GM18519 (cell line): ENCODE measurements around the gene UTF1.
"Not testable (repeated sequence)": the region's sequence is repeated elsewhere in the genome, so short reads cannot be mapped to it uniquely, and the experiment has no call there.

Source experiments
- ATAC-seq: cut with Tn5 transposase; IDR thresholded peaks from one replicate; pipeline ENCODE4 v1.9.1; 2021; ENCODE audit warnings: mild to moderate bottlenecking, moderate library complexity; ENCODE audit not compliant: unreplicated experiment, low FRiP score

The UTF1 gene

GRCh38 chr10:133207627-133208026 is 22.4 kb upstream of the UTF1 start:
- no peak for ATAC-seq

- no peak for ATAC-seq
Measured at GRCh38 chr10:133208466-133208865, 21.6 kb upstream of the UTF1 start.

- ATAC-seq, result no peak
Measured at GRCh38 chr10:133209117-133209516, 20.9 kb upstream of the UTF1 start.

DNA sequence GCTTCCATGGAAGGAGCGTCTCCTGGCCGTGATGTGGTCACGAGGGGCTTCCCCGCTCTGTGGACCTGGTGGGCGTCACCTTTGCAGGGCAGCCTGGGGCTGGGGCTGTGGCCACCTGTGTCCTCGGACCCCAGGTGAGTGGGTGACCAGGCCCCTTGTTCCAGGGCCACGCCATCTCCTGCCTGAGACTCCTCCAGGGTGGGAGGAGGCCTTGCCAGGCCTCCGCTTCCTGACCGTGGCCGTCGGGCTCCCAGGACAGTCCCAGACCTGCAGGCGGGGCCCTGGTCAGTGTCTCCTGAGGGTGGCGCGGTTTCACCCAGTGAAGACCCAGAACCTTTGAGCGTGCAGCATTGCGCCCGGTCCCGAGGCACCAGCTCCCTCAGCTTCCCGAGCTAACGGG is 20.4 kb upstream of the UTF1 start:
- no peak for ATAC-seq

DNA sequence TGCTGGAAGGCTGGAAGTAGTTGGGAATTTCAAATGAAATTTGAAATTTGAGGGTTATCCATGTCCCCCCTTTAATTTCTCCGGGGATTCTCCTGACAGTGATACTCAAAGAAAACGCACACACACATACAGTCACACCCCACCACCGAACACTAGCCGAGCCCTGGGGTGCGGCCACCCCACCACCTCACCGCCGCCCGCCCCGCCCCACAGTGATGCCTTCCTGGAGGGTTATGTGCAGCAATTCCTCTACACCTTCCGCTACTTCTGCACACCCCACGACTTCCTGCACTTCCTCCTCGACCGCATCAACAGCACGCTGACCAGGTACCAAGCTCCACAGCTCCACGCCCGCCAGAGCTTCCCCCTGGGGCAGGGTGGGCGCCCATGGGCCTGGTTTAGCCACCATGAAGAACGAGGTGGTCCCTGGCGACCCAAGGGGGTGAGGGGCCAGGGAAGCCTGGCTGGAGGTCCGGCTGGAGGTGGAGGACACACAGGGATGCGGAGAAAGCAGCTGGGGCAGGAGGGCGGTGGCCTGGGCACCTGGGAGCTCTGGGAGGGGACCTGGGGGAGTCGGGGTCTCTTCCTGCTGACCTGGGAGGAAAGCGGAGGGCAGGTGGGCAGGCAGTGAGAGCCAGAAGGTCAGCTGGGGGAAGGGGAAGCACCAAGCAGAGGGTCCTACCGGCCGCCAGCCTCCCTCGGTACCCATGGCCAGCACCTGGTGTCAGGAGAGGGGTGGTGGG is 19.4 kb upstream of the UTF1 start:
- no peak for ATAC-seq

DNA sequence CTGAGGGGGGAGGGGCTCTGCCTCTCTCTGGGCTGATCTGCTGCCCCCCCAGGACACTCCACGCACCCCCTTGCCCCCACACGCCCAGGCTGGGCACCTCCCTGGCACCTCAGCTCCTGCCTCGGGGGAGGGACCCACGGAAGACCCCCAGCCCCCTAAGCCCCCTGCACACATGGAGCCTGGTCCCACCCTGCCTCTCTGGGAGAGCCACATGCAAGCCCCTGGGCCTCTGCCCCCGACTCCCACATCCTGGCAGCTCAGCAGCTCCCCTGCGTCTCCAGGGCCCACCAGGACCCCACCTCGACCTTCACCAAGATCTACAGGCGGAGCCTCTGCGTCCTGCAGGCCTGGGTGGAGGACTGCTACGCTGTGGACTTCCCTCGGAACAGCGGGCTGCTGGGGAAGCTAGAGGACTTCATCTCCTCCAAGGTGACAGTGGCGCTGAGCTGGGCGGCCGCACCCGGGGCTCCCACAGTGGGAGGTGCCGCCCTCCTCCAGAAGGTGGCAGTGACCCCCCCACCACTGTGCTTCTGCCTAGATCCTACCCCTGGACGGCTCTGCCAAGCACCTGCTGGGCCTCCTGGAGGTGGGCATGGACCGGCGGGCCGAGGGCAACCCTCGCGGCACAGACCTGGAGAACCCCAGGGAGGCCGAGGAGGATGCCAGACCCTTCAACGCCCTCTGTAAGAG is 18.7 kb upstream of the UTF1 start:
- no peak for ATAC-seq

GRCh38 chr10:133211959-133212852 is 17.8 kb upstream of the UTF1 start:
- no peak for ATAC-seq

GRCh38 chr10:133212853-133213494 is 17.0 kb upstream of the UTF1 start:
- no peak for ATAC-seq

GRCh38 chr10:133213641-133214467 is 16.2 kb upstream of the UTF1 start:
- no peak for ATAC-seq

- no peak for ATAC-seq
Measured at GRCh38 chr10:133214468-133215410, 15.3 kb upstream of the UTF1 start.

DNA sequence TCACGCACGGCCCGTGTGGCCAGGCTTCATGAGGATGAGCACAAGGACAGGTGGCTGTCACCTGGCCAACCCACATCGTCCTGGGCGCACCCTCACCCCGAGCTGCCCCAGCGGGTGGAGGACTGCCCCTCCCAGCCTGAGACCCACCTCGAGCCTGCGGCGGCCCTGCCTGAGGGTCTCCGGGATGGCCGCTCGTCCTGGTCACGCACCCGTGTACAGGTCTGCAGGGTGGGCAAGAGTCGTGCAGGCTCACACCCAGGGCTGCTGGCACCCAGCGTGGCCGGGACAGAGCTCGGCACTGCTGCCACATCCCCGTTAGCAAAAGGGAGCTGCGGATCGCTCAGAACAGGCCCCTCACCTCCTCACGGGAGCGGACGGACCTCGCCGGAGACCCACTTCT is 14.4 kb upstream of the UTF1 start:
- ATAC-seq, result no peak

GRCh38 chr10:133216776-133217175 is 13.2 kb upstream of the UTF1 start:
- no peak for ATAC-seq

GRCh38 chr10:133217800-133218589 is 12.0 kb upstream of the UTF1 start:
- no peak for ATAC-seq

DNA sequence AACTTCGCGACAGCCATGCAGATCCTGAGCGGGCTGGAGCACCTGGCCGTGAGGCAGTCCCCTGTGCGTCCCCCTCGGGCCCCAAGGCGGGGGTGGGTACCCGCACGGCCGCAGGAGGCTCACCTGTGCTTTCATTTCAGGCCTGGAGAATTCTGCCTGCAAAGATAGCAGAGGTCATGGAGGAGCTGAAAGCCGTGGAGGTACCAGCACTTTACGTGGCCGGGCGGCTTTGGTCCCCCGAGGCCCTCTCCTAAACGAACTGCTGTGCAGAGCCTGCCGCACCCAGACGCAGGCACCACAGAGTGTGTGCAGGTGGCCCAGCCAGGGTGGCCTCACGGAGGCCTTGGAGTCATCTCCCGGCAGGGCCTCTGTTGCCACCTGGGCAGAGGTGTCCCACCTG is 11.1 kb upstream of the UTF1 start:
- no peak for ATAC-seq

GRCh38 chr10:133219782-133220181 is 10.2 kb upstream of the UTF1 start:
- ATAC-seq, result no peak

DNA sequence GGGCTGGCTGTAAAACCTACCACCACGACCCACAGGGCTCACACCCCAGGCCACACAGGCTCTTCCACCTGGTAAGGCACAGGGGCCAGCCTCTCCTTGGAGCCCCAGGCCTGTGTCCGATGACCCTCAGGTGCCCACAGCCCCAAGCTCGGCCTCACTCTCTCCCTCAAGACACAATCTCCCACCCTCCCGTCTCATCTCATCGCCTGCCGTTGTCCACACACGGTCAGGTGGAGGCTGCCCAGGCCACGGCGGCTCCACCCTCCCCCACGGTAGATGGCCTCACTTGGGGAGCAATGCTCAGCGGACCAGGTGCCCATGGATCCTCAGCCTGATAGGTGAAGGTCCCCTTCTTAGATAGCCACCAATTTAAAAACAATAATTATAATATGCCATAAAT is 8.7 kb upstream of the UTF1 start:
- ATAC-seq, result no peak

DNA sequence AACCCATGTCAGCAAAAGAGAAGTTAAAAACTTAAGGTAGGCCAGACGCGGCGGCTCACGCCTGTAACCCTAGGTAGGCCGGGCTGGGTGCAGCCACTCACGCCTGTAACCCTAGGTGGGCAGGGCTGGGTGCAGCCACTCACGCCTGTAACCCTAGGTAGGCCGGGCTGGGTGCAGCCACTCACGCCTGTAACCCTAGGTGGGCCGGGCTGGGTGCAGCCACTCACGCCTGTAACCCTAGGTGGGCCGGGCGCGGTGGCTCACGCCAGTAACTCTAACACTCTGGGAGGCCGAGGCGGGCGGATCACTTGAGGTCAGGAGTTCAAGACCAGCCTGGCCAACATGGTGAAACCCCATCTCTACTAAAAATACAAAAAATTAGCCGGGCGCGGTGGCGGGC is 8.3 kb upstream of the UTF1 start:
- not testable (repeated sequence) for ATAC-seq

GRCh38 chr10:133224076-133224475 is 5.9 kb upstream of the UTF1 start:
- ATAC-seq, result no peak
